ENCODE measurements around the gene GNAZ.
A peak's percentile ranks its signal among the peaks of the same experiment; 100 is the strongest.

Gene GNAZ

DNA sequence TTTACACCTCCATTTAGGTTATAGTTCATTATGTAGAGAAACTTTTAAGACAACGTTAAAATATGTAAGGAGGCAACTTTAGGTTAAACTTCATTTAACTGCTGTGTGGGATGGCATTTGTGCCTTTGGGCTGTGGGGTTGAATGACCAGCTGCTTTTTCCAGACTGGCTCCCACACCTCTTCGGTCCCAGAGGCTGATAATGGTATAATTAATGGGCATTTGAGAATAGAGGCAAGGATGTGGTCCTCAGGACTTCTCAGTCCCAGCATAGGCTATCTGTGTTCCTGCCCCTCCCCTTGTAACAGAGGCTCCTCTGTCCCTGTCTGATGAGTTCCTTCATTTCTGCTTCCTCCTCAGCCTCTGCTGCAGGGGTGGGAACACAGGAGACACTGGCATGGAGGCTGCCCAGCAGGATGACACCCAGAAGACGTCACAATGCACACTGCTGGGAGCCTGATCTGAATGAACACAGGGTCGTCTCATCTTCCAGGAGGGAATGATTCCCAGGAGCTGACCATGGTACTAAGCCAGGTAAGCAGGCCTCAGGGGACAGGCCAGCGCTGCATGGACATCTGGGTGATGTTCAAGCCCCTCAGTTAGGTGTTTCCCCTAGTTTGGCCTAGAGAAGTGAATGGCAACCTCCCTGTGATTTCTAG lies 17.1 kb upstream of the GNAZ start:
- Histone ChIP-seq H3K4me3 (ENCODE audit: insufficient read depth, low read length, poor library complexity, severe bottlenecking) (no peak overlapping the region), H3K9ac (ENCODE audit: low read length) (no peak overlapping the region), H3K9me3 (ENCODE audit: insufficient read depth, low read length) (peaks cover 7% of the 10 kb centered on the region; the same call in 1 of the 2 replicates), H3K79me2 (ENCODE audit: insufficient read depth, low read length) (no peaks in the 10 kb centered on the region), H2AFZ (ENCODE audit: low read depth, low read length, severe bottlenecking) (no peak overlapping the region), H3K4me2 (ENCODE audit: low read depth, low read length, poor library complexity, severe bottlenecking) (no peak overlapping the region), H3K36me3 (ENCODE audit: low read length) (no peaks in the 10 kb centered on the region), H3K27ac (ENCODE audit: low read depth, low read length) (no peak overlapping the region), H3K27me3 (ENCODE audit: low read length) (no peaks in the 10 kb centered on the region), H3F3A (ENCODE audit: insufficient read depth) (no peaks in the 10 kb centered on the region), H3K9me2 (replicated peaks; ENCODE audit: insufficient read depth, low read length) (no peaks in the 10 kb centered on the region), H4K20me1 (ENCODE audit: low read depth, low read length) (no peaks in the 10 kb centered on the region)
- TF ChIP-seq EZH2phosphoT487 (conservative IDR thresholded peaks at IDR 0.05; ENCODE audit: low read length) = no peak
- TF ChIP-seq, protein P1, sequence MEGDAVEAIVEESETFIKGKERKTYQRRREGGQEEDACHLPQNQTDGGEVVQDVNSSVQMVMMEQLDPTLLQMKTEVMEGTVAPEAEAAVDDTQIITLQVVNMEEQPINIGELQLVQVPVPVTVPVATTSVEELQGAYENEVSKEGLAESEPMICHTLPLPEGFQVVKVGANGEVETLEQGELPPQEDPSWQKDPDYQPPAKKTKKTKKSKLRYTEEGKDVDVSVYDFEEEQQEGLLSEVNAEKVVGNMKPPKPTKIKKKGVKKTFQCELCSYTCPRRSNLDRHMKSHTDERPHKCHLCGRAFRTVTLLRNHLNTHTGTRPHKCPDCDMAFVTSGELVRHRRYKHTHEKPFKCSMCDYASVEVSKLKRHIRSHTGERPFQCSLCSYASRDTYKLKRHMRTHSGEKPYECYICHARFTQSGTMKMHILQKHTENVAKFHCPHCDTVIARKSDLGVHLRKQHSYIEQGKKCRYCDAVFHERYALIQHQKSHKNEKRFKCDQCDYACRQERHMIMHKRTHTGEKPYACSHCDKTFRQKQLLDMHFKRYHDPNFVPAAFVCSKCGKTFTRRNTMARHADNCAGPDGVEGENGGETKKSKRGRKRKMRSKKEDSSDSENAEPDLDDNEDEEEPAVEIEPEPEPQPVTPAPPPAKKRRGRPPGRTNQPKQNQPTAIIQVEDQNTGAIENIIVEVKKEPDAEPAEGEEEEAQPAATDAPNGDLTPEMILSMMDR (IDR thresholded peaks at IDR 0.05; ENCODE audit: insufficient read depth, low read length, poor library complexity, severe bottlenecking) = no peak

DNA sequence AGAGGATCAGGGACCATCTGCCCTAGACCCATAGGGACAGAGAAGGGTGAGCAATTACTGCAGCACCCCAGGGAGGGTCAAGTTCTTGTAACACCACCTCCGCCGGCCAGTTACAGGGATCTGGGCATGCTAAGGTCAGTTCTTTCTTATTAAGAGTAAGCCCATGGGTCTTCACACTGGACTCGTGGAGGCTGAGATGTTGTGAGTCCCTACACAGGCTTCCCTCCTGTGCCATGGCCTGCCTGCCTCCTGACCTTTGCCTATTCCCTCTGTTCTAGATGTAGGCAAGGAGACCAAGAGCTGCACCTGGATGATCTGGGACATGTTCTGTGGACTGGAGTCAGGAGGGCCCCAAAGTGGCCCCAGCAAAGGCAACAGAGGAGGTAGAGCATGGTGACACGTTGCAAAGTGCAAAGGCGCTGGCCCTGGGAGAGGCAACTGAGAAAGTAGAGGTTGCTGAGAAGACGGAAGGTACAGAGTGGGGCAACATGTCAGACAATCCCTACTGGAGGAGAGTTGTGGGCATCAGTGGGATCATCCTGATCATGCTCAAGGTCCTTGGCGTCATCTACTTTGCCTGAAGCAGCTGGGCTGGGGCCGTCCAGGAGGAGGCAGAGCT lies 16.3 kb upstream of the GNAZ start:
- no peak overlapping the region for H2AFZ ChIP-seq (ENCODE audit: low read depth, low read length, severe bottlenecking)
- H3K9me3 ChIP-seq (ENCODE audit: insufficient read depth, low read length) = peaks cover 7% of the 10 kb centered on the region; the same call in 1 of the 2 replicates
- H3K27me3 ChIP-seq (ENCODE audit: low read length) = no peaks in the 10 kb centered on the region
- H3K79me2 ChIP-seq (ENCODE audit: insufficient read depth, low read length) = no peaks in the 10 kb centered on the region
- TF ChIP-seq, protein P1 (IDR thresholded peaks at IDR 0.05; ENCODE audit: insufficient read depth, low read length, poor library complexity, severe bottlenecking) = no peak
- no peak for TF ChIP-seq EZH2phosphoT487 (conservative IDR thresholded peaks at IDR 0.05; ENCODE audit: low read length)
- no peaks in the 10 kb centered on the region for H3K36me3 ChIP-seq (ENCODE audit: low read length)
- H3K9ac ChIP-seq (ENCODE audit: low read length) = no peak overlapping the region
- H3F3A ChIP-seq (ENCODE audit: insufficient read depth) = no peaks in the 10 kb centered on the region
- no peaks in the 10 kb centered on the region for H3K9me2 ChIP-seq (replicated peaks; ENCODE audit: insufficient read depth, low read length)
- H3K4me2 ChIP-seq (ENCODE audit: low read depth, low read length, poor library complexity, severe bottlenecking) = peak overlapping the region; percentile 16
- no peak overlapping the region for H3K4me3 ChIP-seq (ENCODE audit: insufficient read depth, low read length, poor library complexity, severe bottlenecking)
- H3K27ac ChIP-seq (ENCODE audit: low read depth, low read length) = no peak overlapping the region
- H4K20me1 ChIP-seq (ENCODE audit: low read depth, low read length) = no peaks in the 10 kb centered on the region

DNA sequence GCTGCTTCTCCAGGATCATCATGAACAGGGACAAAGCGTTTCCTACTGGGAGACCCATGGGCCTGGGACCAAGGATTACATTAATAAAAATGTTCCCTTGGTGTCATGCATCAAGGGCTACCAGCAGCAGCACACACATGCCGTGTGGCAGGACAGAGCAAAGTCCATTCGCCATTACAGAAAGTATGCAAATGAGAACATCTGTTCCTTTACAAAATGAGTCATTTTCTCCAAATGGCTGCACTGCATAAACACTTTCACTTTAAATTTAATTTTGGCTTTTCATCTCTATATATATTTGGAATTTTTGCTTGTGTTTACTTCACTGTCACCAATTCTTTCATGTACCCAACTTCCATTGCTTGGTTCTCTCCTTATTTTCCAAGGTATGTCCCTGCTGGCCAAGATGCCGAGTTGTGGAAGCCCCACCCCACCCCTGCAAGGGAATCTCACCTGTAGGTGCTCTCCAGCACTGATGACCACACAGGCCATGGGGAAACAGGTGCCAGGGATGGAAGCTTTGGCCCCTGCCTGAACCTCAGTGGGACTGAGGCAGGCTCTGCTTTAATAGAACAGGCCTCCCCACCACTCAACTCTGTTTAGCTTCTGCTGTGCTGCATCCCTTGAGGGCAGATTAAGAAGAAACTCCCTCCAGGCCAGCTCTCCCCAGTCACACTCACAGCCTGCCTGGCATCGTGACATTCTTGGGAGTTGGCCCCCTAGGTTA lies 15.6 kb upstream of the GNAZ start:
- Histone ChIP-seq H3F3A (ENCODE audit: insufficient read depth) (no peaks in the 10 kb centered on the region), H3K79me2 (ENCODE audit: insufficient read depth, low read length) (no peaks in the 10 kb centered on the region), H3K9me3 (ENCODE audit: insufficient read depth, low read length) (peaks cover 7% of the 10 kb centered on the region; the same call in 1 of the 2 replicates), H3K9me2 (replicated peaks; ENCODE audit: insufficient read depth, low read length) (no peaks in the 10 kb centered on the region), H3K36me3 (ENCODE audit: low read length) (no peaks in the 10 kb centered on the region), H3K4me2 (ENCODE audit: low read depth, low read length, poor library complexity, severe bottlenecking) (peak overlapping the region; percentile 16), H4K20me1 (ENCODE audit: low read depth, low read length) (no peaks in the 10 kb centered on the region), H3K27me3 (ENCODE audit: low read length) (no peaks in the 10 kb centered on the region), H2AFZ (ENCODE audit: low read depth, low read length, severe bottlenecking) (no peak overlapping the region), H3K9ac (ENCODE audit: low read length) (no peak overlapping the region), H3K27ac (ENCODE audit: low read depth, low read length) (no peak overlapping the region), H3K4me3 (ENCODE audit: insufficient read depth, low read length, poor library complexity, severe bottlenecking) (no peak overlapping the region)
- no peak for TF ChIP-seq EZH2phosphoT487 (conservative IDR thresholded peaks at IDR 0.05; ENCODE audit: low read length)
- TF ChIP-seq, protein P1 (IDR thresholded peaks at IDR 0.05; ENCODE audit: insufficient read depth, low read length, poor library complexity, severe bottlenecking) = no peak

Measured in SU-DHL-6 (cell line).